ENCODE results near the gene C1orf226. TPM values are rescaled to one million over a fixed set of nuclear protein-coding genes. Genes with fewer than 3 reads are reported as not detected.

C1orf226 gene
- total RNA-seq, 1 donor from 2014 or later, result 6.4 TPM

DNA sequence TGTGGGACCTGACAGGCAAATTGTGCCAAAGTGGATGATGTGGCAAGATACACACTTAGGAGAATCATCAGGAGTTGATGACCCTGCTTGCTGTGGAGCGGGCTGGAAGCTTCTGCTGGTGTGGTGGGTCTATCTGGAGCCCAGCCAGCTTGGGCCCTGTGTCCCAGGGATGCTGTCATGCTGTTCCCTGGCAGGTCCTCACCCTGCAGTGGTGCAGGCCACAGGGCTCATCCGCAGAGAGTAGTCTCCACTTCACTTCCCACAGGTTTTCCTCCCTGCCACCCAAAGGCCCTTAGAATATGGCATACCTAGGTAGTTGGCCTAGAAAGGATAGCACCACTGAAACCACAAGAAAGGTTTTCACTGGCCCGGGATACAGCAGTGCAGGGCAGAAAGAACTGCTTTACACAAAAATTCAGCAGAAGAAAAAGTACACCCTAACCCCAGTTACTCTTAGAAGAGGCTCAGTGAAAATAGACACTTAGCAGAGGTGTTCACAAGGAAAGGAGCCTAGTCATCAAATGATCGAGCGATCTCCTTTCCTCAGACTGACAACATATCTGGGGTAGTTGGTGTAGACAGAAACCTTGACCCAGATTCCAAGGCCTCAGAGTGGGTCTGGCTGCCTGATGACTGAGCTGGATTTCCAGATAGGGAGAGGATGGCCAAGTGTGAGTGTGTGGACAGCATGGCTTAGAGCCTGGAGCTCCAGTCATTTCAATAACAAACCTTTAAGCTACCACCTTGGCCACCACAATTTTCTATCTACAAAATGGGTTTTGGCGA, 1.3 kb upstream of the C1orf226 start:
- H3K9me3 Mint-ChIP-seq (ENCODE audit: low read depth), result no peaks in the 10 kb centered on the region
- H3K27me3 Mint-ChIP-seq (ENCODE audit: low read depth), result no peaks in the 10 kb centered on the region
- no peak overlapping the region for H3K27ac Mint-ChIP-seq (ENCODE audit: unreplicated experiment)
- peaks cover 8% of the 10 kb centered on the region for H3K36me3 Mint-ChIP-seq (ENCODE audit: low read depth)
- H3K4me3 Mint-ChIP-seq (ENCODE audit: unreplicated experiment), result no peak overlapping the region
- H3K4me1 Mint-ChIP-seq (ENCODE audit: low read depth), result no peaks in the 10 kb centered on the region
- DNase-seq (ENCODE audit: low spot score), result no peak
- TF ChIP-seq, protein P1, sequence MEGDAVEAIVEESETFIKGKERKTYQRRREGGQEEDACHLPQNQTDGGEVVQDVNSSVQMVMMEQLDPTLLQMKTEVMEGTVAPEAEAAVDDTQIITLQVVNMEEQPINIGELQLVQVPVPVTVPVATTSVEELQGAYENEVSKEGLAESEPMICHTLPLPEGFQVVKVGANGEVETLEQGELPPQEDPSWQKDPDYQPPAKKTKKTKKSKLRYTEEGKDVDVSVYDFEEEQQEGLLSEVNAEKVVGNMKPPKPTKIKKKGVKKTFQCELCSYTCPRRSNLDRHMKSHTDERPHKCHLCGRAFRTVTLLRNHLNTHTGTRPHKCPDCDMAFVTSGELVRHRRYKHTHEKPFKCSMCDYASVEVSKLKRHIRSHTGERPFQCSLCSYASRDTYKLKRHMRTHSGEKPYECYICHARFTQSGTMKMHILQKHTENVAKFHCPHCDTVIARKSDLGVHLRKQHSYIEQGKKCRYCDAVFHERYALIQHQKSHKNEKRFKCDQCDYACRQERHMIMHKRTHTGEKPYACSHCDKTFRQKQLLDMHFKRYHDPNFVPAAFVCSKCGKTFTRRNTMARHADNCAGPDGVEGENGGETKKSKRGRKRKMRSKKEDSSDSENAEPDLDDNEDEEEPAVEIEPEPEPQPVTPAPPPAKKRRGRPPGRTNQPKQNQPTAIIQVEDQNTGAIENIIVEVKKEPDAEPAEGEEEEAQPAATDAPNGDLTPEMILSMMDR (IDR thresholded peaks at IDR 0.05), result no peak

DNA sequence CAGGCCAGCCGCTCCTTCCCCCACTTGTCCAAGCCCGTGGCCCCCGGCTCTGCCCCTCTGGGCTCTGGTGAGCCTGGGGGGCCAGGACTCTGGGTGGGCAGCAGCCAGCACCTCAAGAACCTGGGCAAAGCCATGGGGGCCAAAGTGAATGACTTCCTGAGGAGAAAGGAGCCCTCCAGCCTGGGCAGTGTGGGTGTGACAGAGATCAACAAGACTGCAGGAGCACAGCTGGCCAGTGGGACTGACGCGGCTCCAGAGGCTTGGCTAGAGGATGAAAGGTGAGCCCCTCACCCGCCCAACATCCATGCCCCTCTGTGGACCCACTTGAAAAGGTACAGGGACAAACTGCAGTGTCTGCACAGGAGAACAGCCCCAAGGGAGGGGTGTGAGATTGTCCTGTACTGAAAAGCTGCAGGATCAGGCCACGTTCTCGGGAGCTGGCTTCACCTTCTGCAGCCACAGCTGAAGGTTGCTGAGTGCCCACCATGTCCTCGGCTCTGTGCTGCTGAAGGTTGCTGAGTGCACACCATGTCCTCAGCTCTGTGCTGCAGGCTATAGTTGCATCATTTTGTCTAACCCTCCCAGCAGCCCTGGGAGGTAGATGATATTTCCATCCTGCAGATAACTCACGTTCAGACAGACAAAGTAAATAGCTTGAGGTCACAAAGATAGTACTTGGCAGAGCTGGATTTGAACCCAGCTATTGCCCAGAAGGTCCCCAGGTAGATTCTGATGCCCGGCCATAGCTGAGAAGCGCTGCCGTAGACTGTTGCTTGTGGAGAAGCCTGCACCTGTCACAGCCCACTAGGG, 618 bp downstream of the C1orf226 start:
- no peak for DNase-seq (ENCODE audit: low spot score)
- TF ChIP-seq, protein P1 (IDR thresholded peaks at IDR 0.05), result no peak
- no peaks in the 10 kb centered on the region for H3K9me3 Mint-ChIP-seq (ENCODE audit: low read depth)
- no peak overlapping the region for H3K4me3 Mint-ChIP-seq (ENCODE audit: unreplicated experiment)
- H3K27ac Mint-ChIP-seq (ENCODE audit: unreplicated experiment), result no peak overlapping the region
- peaks cover 9% of the 10 kb centered on the region for H3K36me3 Mint-ChIP-seq (ENCODE audit: low read depth)
- H3K4me1 Mint-ChIP-seq (ENCODE audit: low read depth), result no peaks in the 10 kb centered on the region
- H3K27me3 Mint-ChIP-seq (ENCODE audit: low read depth), result no peaks in the 10 kb centered on the region

DNA sequence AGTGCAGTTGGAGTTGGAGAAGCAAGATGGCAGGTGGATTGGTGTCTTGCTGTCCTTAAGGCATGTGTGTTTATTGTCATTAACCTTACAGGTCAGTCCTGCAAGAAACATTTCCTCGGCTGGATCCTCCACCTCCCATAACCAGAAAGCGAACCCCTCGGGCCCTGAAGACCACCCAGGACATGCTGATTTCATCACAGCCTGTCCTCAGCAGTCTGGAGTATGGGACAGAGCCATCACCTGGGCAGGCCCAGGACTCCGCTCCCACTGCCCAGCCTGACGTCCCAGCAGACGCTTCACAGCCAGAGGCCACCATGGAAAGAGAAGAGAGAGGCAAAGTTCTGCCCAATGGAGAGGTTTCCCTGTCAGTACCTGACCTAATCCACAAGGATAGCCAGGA, 1.6 kb downstream of the C1orf226 start:
- DNase-seq (ENCODE audit: low spot score), result no peak
- no peak overlapping the region for H3K4me3 Mint-ChIP-seq (ENCODE audit: unreplicated experiment)
- H3K4me1 Mint-ChIP-seq (ENCODE audit: low read depth), result no peaks in the 10 kb centered on the region
- H3K27ac Mint-ChIP-seq (ENCODE audit: unreplicated experiment), result no peak overlapping the region
- H3K9me3 Mint-ChIP-seq (ENCODE audit: low read depth), result no peaks in the 10 kb centered on the region
- peaks cover 9% of the 10 kb centered on the region for H3K36me3 Mint-ChIP-seq (ENCODE audit: low read depth)
- TF ChIP-seq, protein P1 (IDR thresholded peaks at IDR 0.05), result no peak
- no peaks in the 10 kb centered on the region for H3K27me3 Mint-ChIP-seq (ENCODE audit: low read depth)

DNA sequence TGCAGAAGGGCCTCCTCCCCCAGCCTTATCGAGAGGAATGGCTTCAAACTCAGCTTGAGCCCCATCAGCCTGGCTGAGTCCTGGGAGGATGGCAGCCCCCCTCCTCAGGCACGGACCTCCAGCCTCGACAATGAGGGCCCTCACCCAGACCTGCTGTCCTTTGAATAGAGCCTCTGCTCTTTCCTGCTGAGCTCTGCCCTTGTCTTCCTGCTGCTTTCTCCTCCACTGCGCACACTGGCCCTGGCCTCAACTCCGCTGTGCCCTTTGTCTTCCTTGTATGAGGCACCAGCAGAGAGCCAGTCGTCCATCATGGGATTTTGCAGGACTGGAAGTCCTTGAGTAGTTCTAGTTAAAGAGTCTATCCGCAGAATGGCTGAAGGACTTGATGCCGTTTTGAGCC, 2.0 kb downstream of the C1orf226 start:
- H3K4me3 Mint-ChIP-seq (ENCODE audit: unreplicated experiment), result no peak overlapping the region
- no peaks in the 10 kb centered on the region for H3K9me3 Mint-ChIP-seq (ENCODE audit: low read depth)
- no peaks in the 10 kb centered on the region for H3K27me3 Mint-ChIP-seq (ENCODE audit: low read depth)
- DNase-seq (ENCODE audit: low spot score), result no peak
- H3K36me3 Mint-ChIP-seq (ENCODE audit: low read depth), result peaks cover 9% of the 10 kb centered on the region
- no peak overlapping the region for H3K27ac Mint-ChIP-seq (ENCODE audit: unreplicated experiment)
- no peaks in the 10 kb centered on the region for H3K4me1 Mint-ChIP-seq (ENCODE audit: low read depth)
- TF ChIP-seq, protein P1 (IDR thresholded peaks at IDR 0.05), result no peak

DNA sequence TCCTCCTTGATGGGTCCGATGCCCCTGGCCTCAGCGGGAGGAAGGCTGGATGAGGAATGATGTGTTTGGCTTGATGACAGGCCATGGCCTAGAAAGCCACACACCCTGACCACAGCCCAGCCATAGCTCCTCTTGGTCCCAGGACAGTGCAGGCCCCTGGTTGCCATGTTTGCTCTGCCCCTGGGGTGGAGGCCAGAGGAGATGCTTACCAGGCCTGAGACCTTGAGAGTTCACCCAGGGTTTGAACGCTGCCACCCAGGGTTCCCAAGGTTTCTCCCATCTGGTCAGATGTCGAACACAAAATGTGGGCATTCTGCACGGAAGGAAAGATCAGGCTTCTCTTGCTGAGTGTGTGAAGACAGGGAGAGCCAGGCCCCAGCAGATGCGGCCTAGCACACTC, 2.6 kb downstream of the C1orf226 start:
- TF ChIP-seq, protein P1 (IDR thresholded peaks at IDR 0.05), result no peak
- peaks cover 9% of the 10 kb centered on the region for H3K36me3 Mint-ChIP-seq (ENCODE audit: low read depth)
- no peaks in the 10 kb centered on the region for H3K27me3 Mint-ChIP-seq (ENCODE audit: low read depth)
- DNase-seq (ENCODE audit: low spot score), result no peak
- H3K27ac Mint-ChIP-seq (ENCODE audit: unreplicated experiment), result no peak overlapping the region
- H3K4me1 Mint-ChIP-seq (ENCODE audit: low read depth), result no peaks in the 10 kb centered on the region
- H3K4me3 Mint-ChIP-seq (ENCODE audit: unreplicated experiment), result no peak overlapping the region
- H3K9me3 Mint-ChIP-seq (ENCODE audit: low read depth), result no peaks in the 10 kb centered on the region

Data from chondrocyte (in vitro differentiated cells).